ENCODE measurements around the gene STAM2.
"Not testable (repeated sequence)": the region's sequence is repeated elsewhere in the genome, so short reads cannot be mapped to it uniquely, and the experiment has no call there.

Gene STAM2

GRCh38 chr2:152114366-152114765 lies 61.2 kb downstream of the STAM2 start:
- Mint-ChIP-seq H3K4me1 (peaks cover 2 to 4% of the 10 kb centered on the region in 2 donors), H3K27ac (no peak overlapping the region), H3K36me3 (peaks cover 8 to 13% of the 10 kb centered on the region in 2 donors), H3K4me3 (no peak overlapping the region), H3K9me3 (peaks cover 0 to 2% of the 10 kb centered on the region in 2 donors), H3K27me3 (no peaks in the 10 kb centered on the region)
- ATAC-seq (replicated peaks) (no peak), DNase-seq (no peak)

DNA sequence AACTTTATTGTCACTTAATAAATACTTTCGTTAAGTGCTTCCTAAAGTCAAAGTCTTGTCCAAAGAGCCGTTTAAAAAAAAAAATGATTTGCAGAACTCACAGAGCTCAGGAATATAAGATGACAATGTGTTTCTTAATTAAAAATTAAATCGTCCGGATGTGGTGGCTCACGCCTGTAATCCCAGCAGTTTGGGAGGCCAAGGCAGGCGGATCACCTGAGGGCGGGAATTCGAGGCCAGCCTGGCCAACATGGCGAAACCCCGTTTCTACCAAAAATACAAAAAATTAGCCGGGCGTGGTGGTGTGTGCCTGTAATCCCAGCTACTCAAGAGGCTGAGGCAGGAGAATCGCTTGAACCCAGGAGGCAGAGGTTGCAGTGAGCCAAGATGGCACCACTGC lies 68.4 kb downstream of the STAM2 start:
- not testable (repeated sequence) for H3K27me3 Mint-ChIP-seq; ATAC-seq (replicated peaks); H3K36me3 Mint-ChIP-seq; DNase-seq; H3K27ac Mint-ChIP-seq; H3K9me3 Mint-ChIP-seq; H3K4me3 Mint-ChIP-seq; H3K4me1 Mint-ChIP-seq

- H3K9me3 Mint-ChIP-seq: no peaks in the 10 kb centered on the region
- H3K36me3 Mint-ChIP-seq: no peaks in the 10 kb centered on the region
- peaks cover 0 to 10% of the 10 kb centered on the region in 2 donors for H3K27me3 Mint-ChIP-seq
- no peaks in the 10 kb centered on the region for H3K4me1 Mint-ChIP-seq
- no peak overlapping the region for H3K27ac Mint-ChIP-seq
- ATAC-seq (replicated peaks): no peak
- no peak for DNase-seq
- no peak overlapping the region for H3K4me3 Mint-ChIP-seq
Measured at GRCh38 chr2:152106464-152106863, 69.1 kb downstream of the STAM2 start.

GRCh38 chr2:152103271-152103670 lies 72.3 kb downstream of the STAM2 start:
- Mint-ChIP-seq H3K27ac (no peak overlapping the region), H3K27me3 (peaks cover 22 to 23% of the 10 kb centered on the region in 2 donors), H3K36me3 (no peaks in the 10 kb centered on the region), H3K4me1 (peaks cover 11 to 15% of the 10 kb centered on the region in 2 donors), H3K4me3 (no peak overlapping the region), H3K9me3 (no peaks in the 10 kb centered on the region)
- no peak for ATAC-seq (replicated peaks)
- no peak for DNase-seq

DNA sequence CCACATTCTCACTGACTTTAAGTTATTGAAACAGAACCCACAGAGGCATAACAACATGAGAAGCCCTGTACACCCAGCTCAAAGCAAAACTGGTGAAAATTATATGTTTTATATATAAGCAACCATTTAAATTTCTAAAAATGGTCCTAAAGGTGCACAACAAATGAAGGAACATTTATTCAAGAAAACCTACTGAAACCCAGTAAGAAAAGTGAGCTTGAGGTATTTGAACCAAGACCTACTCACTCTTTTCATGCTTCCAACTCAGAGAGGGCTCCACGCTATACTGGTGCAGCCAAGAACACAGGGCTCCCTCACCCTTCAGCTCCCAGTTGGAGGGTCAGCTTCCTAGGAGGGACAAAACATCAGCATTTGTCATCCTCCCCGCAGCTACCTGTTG lies 74.6 kb downstream of the STAM2 start:
- Mint-ChIP-seq H3K36me3 (no peaks in the 10 kb centered on the region), H3K9me3 (no peaks in the 10 kb centered on the region), H3K27ac (no peak overlapping the region), H3K27me3 (peaks cover 31 to 34% of the 10 kb centered on the region in 2 donors), H3K4me3 (no peak overlapping the region), H3K4me1 (peaks cover 20 to 28% of the 10 kb centered on the region in 2 donors)
- ATAC-seq (replicated peaks) (no peak), DNase-seq (no peak)

DNA sequence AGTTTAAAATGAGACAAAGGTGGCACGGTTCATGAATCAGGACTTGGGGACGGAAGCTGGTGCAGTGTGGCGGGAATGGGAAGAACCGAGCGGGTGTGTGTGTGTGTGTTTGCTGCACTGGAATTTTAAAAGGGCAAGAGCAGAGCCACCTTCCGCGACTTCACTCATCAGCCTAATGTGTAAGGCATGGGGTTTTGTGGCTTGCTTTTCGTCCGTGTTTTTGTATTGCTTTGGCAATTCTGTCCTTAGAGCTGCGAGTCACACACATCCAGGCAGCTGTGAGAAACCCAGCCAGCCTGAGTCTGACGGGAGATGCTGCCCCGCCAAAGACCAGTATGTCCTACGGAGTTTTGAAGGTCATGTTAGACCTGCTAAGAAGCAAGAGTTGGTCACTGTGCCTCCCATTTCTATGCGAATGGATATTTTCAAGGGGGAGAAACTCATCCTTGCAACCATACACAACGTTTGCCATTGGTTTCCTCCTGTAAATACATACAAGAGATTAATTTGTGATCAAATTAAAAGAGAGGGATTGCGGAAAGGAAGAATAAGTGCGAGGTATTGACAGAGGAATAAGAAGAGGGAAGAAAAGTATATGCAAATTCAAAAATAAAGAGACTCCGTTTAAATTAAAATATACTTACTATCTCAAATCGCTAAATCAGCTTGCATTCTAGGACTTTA lies 76.1 kb downstream of the STAM2 start:
- DNase-seq (no peak), ATAC-seq (replicated peaks) (peak; percentile 35 to 44)
- no peaks in the 10 kb centered on the region for H3K9me3 Mint-ChIP-seq
- H3K4me3 Mint-ChIP-seq: peak overlapping the region; percentile 83 to 94
- peaks cover 20 to 31% of the 10 kb centered on the region in 2 donors for H3K4me1 Mint-ChIP-seq
- no peaks in the 10 kb centered on the region for H3K36me3 Mint-ChIP-seq
- H3K27ac Mint-ChIP-seq: peak overlapping the region; percentile 52
- peaks cover 31 to 32% of the 10 kb centered on the region in 2 donors for H3K27me3 Mint-ChIP-seq

- no peak for DNase-seq
- Mint-ChIP-seq H3K27ac (peak within 1 kb of the TSS; percentile 76), H3K4me3 (peak within 1 kb of the TSS; percentile 83 to 94), H3K4me1 (peaks cover 25 to 38% of the 10 kb centered on the region in 2 donors), H3K9me3 (no peaks in the 10 kb centered on the region), H3K36me3 (no peaks in the 10 kb centered on the region), H3K27me3 (peaks cover 27 to 31% of the 10 kb centered on the region in 2 donors)
- ATAC-seq (replicated peaks): peak; percentile 70 to 72
Measured at GRCh38 chr2:152098496-152099366, 76.8 kb downstream of the STAM2 start, which contains the start of gene CACNB4. TSS of gene CACNB4 (minus strand) at chr2:152099044.

GRCh38 chr2:152097801-152098495 lies 77.6 kb downstream of the STAM2 start:
- DNase-seq (no peak), ATAC-seq (replicated peaks) (peak; percentile 47 to 54)
- Mint-ChIP-seq H3K27me3 (peaks cover 27 to 31% of the 10 kb centered on the region in 2 donors), H3K36me3 (no peaks in the 10 kb centered on the region), H3K4me3 (peak overlapping the region; percentile 83 to 94), H3K27ac (peak overlapping the region; percentile 51), H3K4me1 (peaks cover 27 to 42% of the 10 kb centered on the region in 2 donors), H3K9me3 (no peaks in the 10 kb centered on the region)

GRCh38 chr2:152097290-152097800 lies 78.2 kb downstream of the STAM2 start:
- Mint-ChIP-seq H3K36me3 (no peaks in the 10 kb centered on the region), H3K4me3 (peak overlapping the region; percentile 83 to 94), H3K4me1 (peaks cover 27 to 42% of the 10 kb centered on the region in 2 donors), H3K27me3 (peaks cover 27 to 31% of the 10 kb centered on the region in 2 donors), H3K9me3 (no peaks in the 10 kb centered on the region), H3K27ac (peak overlapping the region; percentile 51)
- DNase-seq (no peak), ATAC-seq (replicated peaks) (peak in 1 of 2 donors; percentile 22)

- Mint-ChIP-seq H3K9me3 (no peaks in the 10 kb centered on the region), H3K27ac (no peak overlapping the region)
- no peak for ATAC-seq (replicated peaks)
Measured at GRCh38 chr2:152095146-152095545, 80.4 kb downstream of the STAM2 start.

DNA sequence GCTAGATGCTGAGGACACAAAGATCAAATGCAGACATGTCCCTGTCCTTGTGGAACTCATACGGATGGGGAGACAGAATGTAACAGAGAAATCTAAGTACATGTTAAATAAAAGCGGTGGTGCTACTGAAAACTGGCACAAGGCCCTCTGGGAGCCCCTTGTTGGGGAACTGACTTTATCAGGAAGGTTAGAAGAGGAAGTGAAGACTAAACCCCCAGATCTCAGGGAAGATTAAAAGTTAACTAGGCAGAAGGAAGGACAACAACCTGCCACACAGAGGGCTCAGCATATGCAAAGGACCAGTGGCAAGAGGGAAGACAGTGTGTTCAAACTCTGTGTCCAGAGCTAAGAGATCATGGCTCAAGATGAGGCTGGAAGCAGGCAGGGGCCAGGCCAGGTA lies 81.5 kb downstream of the STAM2 start:
- DNase-seq: no peak
- ATAC-seq (replicated peaks): no peak
- Mint-ChIP-seq H3K9me3 (no peaks in the 10 kb centered on the region), H3K27ac (no peak overlapping the region), H3K4me1 (peaks cover 18 to 39% of the 10 kb centered on the region in 2 donors), H3K27me3 (peaks cover 12 to 15% of the 10 kb centered on the region in 2 donors), H3K36me3 (no peaks in the 10 kb centered on the region), H3K4me3 (no peak overlapping the region)

More at GRCh38 chr2:152095146-152095545, 80.4 kb downstream of the STAM2 start:
- peaks cover 22 to 27% of the 10 kb centered on the region in 2 donors for H3K27me3 Mint-ChIP-seq
- H3K4me1 Mint-ChIP-seq: peaks cover 24 to 42% of the 10 kb centered on the region in 2 donors
- DNase-seq: no peak
- no peak overlapping the region for H3K4me3 Mint-ChIP-seq
- H3K36me3 Mint-ChIP-seq: no peaks in the 10 kb centered on the region

DNA sequence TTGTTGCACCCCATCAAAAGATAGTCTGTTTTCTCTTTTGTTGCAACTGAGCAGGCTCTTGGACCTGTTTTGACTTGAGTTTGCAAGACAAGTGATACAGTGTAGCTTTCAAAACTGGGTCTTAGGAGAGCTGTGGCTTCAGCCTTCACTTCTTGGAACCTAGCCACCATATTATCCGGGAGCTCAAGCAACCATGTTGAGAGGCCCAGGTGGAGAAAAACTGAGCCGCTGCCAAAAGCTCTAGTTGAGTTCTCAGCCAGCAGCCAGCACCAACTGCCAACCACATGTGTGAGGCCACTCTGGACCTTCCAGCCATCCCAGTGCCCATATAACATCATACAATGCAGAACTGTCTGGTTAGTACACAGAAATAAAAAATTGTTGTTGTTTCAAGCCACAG lies 82.1 kb downstream of the STAM2 start:
- no peak overlapping the region for H3K27ac Mint-ChIP-seq
- H3K9me3 Mint-ChIP-seq: no peaks in the 10 kb centered on the region
- H3K27me3 Mint-ChIP-seq: peaks cover 10 to 12% of the 10 kb centered on the region in 2 donors
- no peaks in the 10 kb centered on the region for H3K36me3 Mint-ChIP-seq
- H3K4me3 Mint-ChIP-seq: no peak overlapping the region
- peaks cover 18 to 35% of the 10 kb centered on the region in 2 donors for H3K4me1 Mint-ChIP-seq
- ATAC-seq (replicated peaks) (no peak), DNase-seq (no peak)

GRCh38 chr2:152092095-152092494 lies 83.5 kb downstream of the STAM2 start:
- no peak overlapping the region for H3K4me3 Mint-ChIP-seq
- no peaks in the 10 kb centered on the region for H3K36me3 Mint-ChIP-seq
- no peak for DNase-seq
- no peak for ATAC-seq (replicated peaks)
- peaks cover 8 to 21% of the 10 kb centered on the region in 2 donors for H3K4me1 Mint-ChIP-seq
- no peaks in the 10 kb centered on the region for H3K9me3 Mint-ChIP-seq
- H3K27ac Mint-ChIP-seq: no peak overlapping the region
- H3K27me3 Mint-ChIP-seq: peaks cover 0 to 2% of the 10 kb centered on the region in 2 donors

- not testable (repeated sequence) for H3K27me3 Mint-ChIP-seq; H3K9me3 Mint-ChIP-seq; ATAC-seq (replicated peaks); H3K27ac Mint-ChIP-seq; H3K4me3 Mint-ChIP-seq; H3K36me3 Mint-ChIP-seq; DNase-seq
- H3K4me1 Mint-ChIP-seq: peaks cover 8 to 18% of the 10 kb centered on the region in 2 donors
Measured at GRCh38 chr2:152090726-152091125, 84.8 kb downstream of the STAM2 start.
